Testis (tissue), 3 donors: ENCODE results near the gene EXOC7. TPM values are rescaled to one million over a fixed set of nuclear protein-coding genes. Genes with fewer than 3 reads are reported as not detected.

Source experiments
- DNase-seq: peaks from one replicate; pipeline ENCODE4 v3.0.0-alpha.2; 2019
- H3K27ac ChIP-seq, 2 donors: fragments of 200-600 bp; sonication (generic); one replicate each; pipeline ENCODE4 v1.5.1; 2019
- H3K27me3 ChIP-seq: fragments of 200-600 bp; sonication (generic); one replicate; pipeline ENCODE4 v1.5.1; 2019
- H3K36me3 ChIP-seq: fragments of 200-600 bp; sonication (generic); one replicate; pipeline ENCODE4 v1.5.1; 2017; ENCODE audit warnings: low read depth; ENCODE audit errors: missing control alignments
- H3K4me1 ChIP-seq: fragments of 200-600 bp; sonication (generic); one replicate; pipeline ENCODE4 v1.5.1; 2019
- H3K4me3 ChIP-seq, 2 donors: fragments of 200-600 bp; sonication (generic); one replicate each; pipeline ENCODE4 v1.5.1; 2017 to 2019
- H3K9me3 ChIP-seq: fragments of 200-600 bp; sonication (generic); one replicate; pipeline ENCODE4 v1.5.1; 2017
- POLR2A ChIP-seq: fragments of 450-650 bp; IDR thresholded peaks from one replicate; pipeline ENCODE4 v1.6.1; 2017; ENCODE audit warnings: antibody characterized with exemption, mild to moderate bottlenecking, moderate library complexity
- WGBS, 2 donors: methylation state at CpG; one replicate each; pipeline ENCODE4 v1.1.5; 2018; 5-methylcytosine and 5-hydroxymethylcytosine counted together
- intact Hi-C: fragments of 100-400 bp; cut with DNase I; formaldehyde crosslinking; loops from one replicate; pipeline ENCODE4 v1.15.1; 2023; ENCODE audit warnings: low total_unique reads
- polyA plus RNA-seq: library from polyadenylated mRNA; stranded (reverse); fragments of 350-450 nt; fragmentation: Illumina TruSeq; extraction: RNeasy Lipid Tissue Mini Kit (QIAGEN cat#74804); gene quantifications from one replicate; pipeline ENCODE4 v1.2.3, GENCODE V29; 2014; ENCODE audit warnings: low read depth, low replicate concordance; ENCODE audit not compliant: insufficient read depth
- total RNA-seq, 2 donors: library from RNA; depleted of rRNA; stranded (reverse); fragments of >200 nt; gene quantifications; one replicate each; pipeline ENCODE4 v1.2.3, GENCODE V29; 2016
- TF ChIP-seq, protein P1 (sequence below), 3 experiments: fragments of 450-650 bp in 2 of 3; fragments of 200-600 bp in 1 of 3; sonication (generic) in 1 of 3; IDR thresholded peaks; one replicate each; pipeline ENCODE4 v1.5.1; 2016 to 2019; ENCODE audit warnings: antibody characterized with exemption in 3 of 3, mild to moderate bottlenecking in 2 of 3, moderate library complexity in 1 of 3

EXOC7 gene
- total and polyA plus RNA-seq, 3 donors from 2014 or later = 99.1 to 138 (median 138) TPM

- H3K4me1 ChIP-seq = peaks cover 6% of the 10 kb centered on the region
Observed at GRCh38 chr17:76121932-76122430, 18.4 kb upstream of the EXOC7 start.

DNA sequence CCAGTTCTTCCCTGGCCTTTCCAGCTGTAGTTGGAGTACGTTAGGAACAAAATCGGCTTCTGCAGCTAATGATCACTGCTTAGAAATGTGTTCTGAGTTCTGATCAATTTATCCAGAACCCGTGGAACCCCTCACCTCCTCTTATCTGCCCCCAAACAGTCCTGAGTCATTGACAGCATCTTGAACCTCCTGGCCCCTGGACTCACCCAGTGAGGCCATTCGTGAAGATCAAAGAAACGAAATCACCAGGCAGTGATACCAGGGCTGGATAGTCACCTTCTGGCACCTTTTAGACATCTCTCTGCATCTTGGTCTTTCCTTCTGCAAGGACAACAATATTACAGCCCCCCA is 17.0 kb upstream of the EXOC7 start:
- H3K4me1 ChIP-seq = peaks cover 6% of the 10 kb centered on the region
- H3K9me3 ChIP-seq = no peaks in the 10 kb centered on the region
- DNase-seq = no peak
- no peak overlapping the region for H3K27ac ChIP-seq
- H3K4me3 ChIP-seq = no peak overlapping the region
- TF ChIP-seq, protein P1, sequence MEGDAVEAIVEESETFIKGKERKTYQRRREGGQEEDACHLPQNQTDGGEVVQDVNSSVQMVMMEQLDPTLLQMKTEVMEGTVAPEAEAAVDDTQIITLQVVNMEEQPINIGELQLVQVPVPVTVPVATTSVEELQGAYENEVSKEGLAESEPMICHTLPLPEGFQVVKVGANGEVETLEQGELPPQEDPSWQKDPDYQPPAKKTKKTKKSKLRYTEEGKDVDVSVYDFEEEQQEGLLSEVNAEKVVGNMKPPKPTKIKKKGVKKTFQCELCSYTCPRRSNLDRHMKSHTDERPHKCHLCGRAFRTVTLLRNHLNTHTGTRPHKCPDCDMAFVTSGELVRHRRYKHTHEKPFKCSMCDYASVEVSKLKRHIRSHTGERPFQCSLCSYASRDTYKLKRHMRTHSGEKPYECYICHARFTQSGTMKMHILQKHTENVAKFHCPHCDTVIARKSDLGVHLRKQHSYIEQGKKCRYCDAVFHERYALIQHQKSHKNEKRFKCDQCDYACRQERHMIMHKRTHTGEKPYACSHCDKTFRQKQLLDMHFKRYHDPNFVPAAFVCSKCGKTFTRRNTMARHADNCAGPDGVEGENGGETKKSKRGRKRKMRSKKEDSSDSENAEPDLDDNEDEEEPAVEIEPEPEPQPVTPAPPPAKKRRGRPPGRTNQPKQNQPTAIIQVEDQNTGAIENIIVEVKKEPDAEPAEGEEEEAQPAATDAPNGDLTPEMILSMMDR (IDR thresholded peaks at IDR 0.05) = no peak
- no peak for TF ChIP-seq POLR2A
- WGBS, 2 donors = 84 to 87% methylated on average over 5 of the region's 5 CpGs
- no peaks in the 10 kb centered on the region for H3K27me3 ChIP-seq
- intact Hi-C loops = loop anchor here (5.0 kb wide), 1 partner anchor 162 kb away; no protein-coding TSS in a partner anchor
- H3K36me3 ChIP-seq = no peaks in the 10 kb centered on the region

More at GRCh38 chr17:76121932-76122430, 18.4 kb upstream of the EXOC7 start:
- Histone ChIP-seq H3K27me3 (no peaks in the 10 kb centered on the region), H3K9me3 (no peaks in the 10 kb centered on the region), H3K4me3 (peak overlapping the region; percentile 45 to 49), H3K27ac (no peak overlapping the region), H3K36me3 (no peaks in the 10 kb centered on the region)
- TF ChIP-seq, protein P1 (IDR thresholded peaks at IDR 0.05) = no peak
- no peak for TF ChIP-seq POLR2A
- intact Hi-C loops = loop anchor here (5.0 kb wide), 1 partner anchor 160 kb away; no protein-coding TSS in a partner anchor
- peak; percentile 43 for DNase-seq
- WGBS, 2 donors = 38 to 43% methylated on average over 10 to 42 of the region's 42 CpGs

GRCh38 chr17:76119409-76120371 is 16.1 kb upstream of the EXOC7 start:
- intact Hi-C loops = loop anchor here (5.0 kb wide), 1 partner anchor 163 kb away; no protein-coding TSS in a partner anchor
- TF ChIP-seq POLR2A = no peak
- TF ChIP-seq, protein P1 (IDR thresholded peaks at IDR 0.05) = no peak
- H3K4me3 ChIP-seq = no peak overlapping the region
- H3K4me1 ChIP-seq = peaks cover 6% of the 10 kb centered on the region
- H3K27ac ChIP-seq = no peak overlapping the region
- no peaks in the 10 kb centered on the region for H3K9me3 ChIP-seq
- no peaks in the 10 kb centered on the region for H3K36me3 ChIP-seq
- WGBS, 2 donors = 89 to 92% methylated on average over 19 of the region's 19 CpGs
- no peak for DNase-seq
- no peaks in the 10 kb centered on the region for H3K27me3 ChIP-seq

- 89 to 91% methylated on average over 7 of the region's 7 CpGs for WGBS, 2 donors
- intact Hi-C loops = no loop called here
- H3K36me3 ChIP-seq = no peaks in the 10 kb centered on the region
- H3K27me3 ChIP-seq = no peaks in the 10 kb centered on the region
- H3K4me1 ChIP-seq = no peaks in the 10 kb centered on the region
- H3K27ac ChIP-seq = no peak overlapping the region
- no peak for DNase-seq
- H3K9me3 ChIP-seq = no peaks in the 10 kb centered on the region
- TF ChIP-seq POLR2A = no peak
- TF ChIP-seq, protein P1 (IDR thresholded peaks at IDR 0.05) = no peak
- no peak overlapping the region for H3K4me3 ChIP-seq
Observed at GRCh38 chr17:76115138-76115754, 11.7 kb upstream of the EXOC7 start.
